ENCODE data around the gene RTN4IP1.
A peak's percentile ranks its signal among the peaks of the same experiment; 100 is the strongest.
"Not testable (repeated sequence)": the region's sequence is repeated elsewhere in the genome, so short reads cannot be mapped to it uniquely, and the experiment has no call there.

The RTN4IP1 gene

GRCh38 chr6:106628658-106629102, 618 bp downstream of the RTN4IP1 start:
- no peak for DNase-seq (ENCODE audit: low read depth)

DNA sequence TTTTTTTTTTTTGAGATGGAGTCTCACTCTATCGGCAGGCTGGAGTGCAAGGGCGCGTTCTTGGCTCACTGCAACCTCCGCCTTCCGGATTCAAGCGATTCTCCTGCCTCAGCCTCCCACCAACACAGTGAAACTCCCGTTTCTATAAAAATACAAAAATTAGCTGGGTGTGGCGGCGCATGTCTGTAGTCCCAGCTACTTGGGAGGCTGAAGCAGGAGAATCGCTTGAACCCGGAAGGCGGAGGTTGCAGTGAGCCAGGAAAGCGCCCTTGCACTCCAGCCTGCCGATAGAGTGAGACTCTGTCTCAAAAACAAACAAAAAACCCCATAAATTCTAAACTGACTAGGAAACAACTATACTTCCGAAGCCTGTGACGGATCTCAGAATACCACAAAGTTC, 1.5 kb downstream of the RTN4IP1 start:
- DNase-seq (ENCODE audit: low read depth): not testable (repeated sequence)

GRCh38 chr6:106626485-106626884, 2.8 kb downstream of the RTN4IP1 start:
- no peak for DNase-seq (ENCODE audit: low read depth)

GRCh38 chr6:106623039-106623438, 6.3 kb downstream of the RTN4IP1 start:
- no peak for DNase-seq (ENCODE audit: low read depth)

- DNase-seq (ENCODE audit: low read depth): no peak
Measured at GRCh38 chr6:106622412-106622811, 6.9 kb downstream of the RTN4IP1 start.

DNA sequence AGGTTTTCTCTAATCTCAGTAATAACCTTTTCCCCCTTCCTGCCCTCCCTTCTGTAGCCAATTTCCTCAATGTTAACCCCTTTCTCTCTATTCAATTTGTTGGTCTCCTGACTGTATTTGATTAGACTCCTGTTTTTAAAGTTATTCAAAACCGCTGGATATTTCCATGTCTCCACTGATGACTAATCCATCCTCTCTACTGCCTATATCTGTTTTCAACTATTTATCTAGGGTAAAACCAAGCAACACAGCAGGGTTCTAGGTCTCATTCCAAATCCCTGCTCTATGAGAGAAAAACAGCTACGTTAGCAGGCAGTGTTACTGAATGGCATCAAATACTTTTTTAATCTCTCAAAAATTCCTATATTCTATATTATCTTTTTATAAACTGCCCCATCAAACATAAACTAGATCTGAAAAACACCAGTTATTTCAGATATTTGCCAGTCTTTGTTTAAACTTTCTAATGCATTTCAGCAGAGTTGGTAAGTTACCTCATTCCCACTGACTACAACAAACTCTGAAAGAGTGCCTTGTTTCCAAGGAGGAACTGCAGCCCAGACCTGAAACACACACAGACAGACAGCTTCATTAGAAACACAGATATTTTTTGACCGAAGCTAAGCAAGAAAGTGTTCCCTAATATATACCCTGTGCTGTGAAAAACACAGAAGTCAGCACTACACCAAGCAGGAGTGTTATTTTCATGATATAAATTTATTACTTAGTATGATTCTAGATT, 8.2 kb downstream of the RTN4IP1 start:
- no peak for DNase-seq (ENCODE audit: low read depth)

GRCh38 chr6:106619223-106619622, 10.1 kb downstream of the RTN4IP1 start:
- DNase-seq (ENCODE audit: low read depth): no peak

- no peak for DNase-seq (ENCODE audit: low read depth)
Measured at GRCh38 chr6:106618324-106618723, 11.0 kb downstream of the RTN4IP1 start.

- no peak for DNase-seq (ENCODE audit: low read depth)
Measured at GRCh38 chr6:106617857-106618256, 11.4 kb downstream of the RTN4IP1 start.

- no peak for DNase-seq (ENCODE audit: low read depth)
Measured at GRCh38 chr6:106617302-106617701, 12.0 kb downstream of the RTN4IP1 start.

DNA sequence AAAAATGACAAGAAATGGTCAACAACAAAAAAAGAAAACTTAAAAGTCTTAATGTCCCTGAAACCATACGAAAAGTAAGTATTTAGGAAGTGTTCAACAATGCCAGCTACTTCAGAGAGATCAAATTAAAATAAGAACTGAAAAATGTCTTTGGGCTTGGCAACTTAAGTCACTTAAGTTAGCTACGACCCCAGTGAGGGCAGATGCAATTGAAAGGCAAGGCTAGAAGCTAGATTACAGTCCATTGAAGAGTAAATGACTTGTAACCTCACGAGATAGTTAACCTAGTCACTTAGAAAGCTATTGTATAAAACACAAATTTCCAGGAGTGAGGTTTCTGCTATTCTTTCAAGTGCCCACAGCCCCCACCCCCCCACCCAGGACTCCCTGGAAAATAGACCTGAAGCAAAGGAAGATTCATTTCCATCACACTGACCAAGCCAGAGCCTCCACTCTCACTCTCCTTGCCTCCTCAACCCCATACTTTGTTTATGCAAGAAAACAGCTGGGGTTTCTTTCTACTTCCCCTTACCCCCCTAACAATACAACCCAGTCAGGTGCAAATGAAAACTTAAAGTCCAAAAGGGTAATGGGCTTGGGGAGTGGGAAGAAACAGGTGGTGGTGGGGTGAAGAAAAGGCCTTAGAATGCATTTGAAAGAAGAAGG, 14.6 kb downstream of the RTN4IP1 start:
- no peak for DNase-seq (ENCODE audit: low read depth)

DNA sequence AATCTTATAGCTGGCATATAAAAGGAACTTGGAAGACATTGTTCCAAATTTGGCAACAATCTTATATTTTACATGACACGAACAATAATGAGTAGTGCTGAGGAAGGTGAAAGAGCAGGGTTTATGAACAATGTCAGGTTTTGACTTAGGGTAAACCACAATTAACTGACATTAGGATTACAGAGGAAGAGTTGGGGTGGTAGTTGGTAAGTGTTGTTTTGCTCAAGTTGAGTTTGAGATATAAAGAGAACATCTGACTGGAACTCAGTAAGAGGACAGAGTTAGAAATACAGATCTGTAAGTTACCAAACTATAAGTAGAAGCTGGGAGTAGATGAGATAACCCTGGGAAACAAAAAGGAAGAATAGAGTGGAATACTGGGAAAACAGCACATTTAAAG, 15.1 kb downstream of the RTN4IP1 start:
- no peak for DNase-seq (ENCODE audit: low read depth)

- no peak for DNase-seq (ENCODE audit: low read depth)
Measured at GRCh38 chr6:106613590-106613989, 15.7 kb downstream of the RTN4IP1 start.

- no peak for DNase-seq (ENCODE audit: low read depth)
Measured at GRCh38 chr6:106612671-106613416, 16.5 kb downstream of the RTN4IP1 start.

GRCh38 chr6:106611030-106611429, 18.3 kb downstream of the RTN4IP1 start:
- no peak for DNase-seq (ENCODE audit: low read depth)

DNA sequence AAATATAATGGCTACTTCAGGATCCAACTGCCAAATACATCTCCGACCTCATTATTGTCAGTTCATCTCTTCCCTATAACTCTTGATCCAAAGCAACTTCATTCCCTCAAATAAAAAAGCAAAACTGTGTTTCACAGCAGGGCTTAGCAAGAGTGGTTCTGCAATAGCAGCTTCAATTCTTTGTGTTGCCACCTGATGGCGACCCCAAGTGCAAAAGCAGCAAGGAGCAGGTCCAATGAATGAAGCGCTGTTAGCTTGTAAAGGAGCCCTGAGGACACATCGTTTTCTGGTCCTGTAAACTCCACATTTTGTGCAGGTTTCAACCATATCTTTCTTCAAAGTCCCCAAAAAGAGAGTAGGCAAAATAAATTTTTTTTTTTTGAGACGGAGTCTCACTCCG, 19.6 kb downstream of the RTN4IP1 start:
- no peak for DNase-seq (ENCODE audit: low read depth)

GRCh38 chr6:106608080-106608668, 21.1 kb downstream of the RTN4IP1 start:
- no peak for DNase-seq (ENCODE audit: low read depth)

- DNase-seq (ENCODE audit: low read depth): no peak
Measured at GRCh38 chr6:106600329-106600728, 29.0 kb downstream of the RTN4IP1 start.

DNA sequence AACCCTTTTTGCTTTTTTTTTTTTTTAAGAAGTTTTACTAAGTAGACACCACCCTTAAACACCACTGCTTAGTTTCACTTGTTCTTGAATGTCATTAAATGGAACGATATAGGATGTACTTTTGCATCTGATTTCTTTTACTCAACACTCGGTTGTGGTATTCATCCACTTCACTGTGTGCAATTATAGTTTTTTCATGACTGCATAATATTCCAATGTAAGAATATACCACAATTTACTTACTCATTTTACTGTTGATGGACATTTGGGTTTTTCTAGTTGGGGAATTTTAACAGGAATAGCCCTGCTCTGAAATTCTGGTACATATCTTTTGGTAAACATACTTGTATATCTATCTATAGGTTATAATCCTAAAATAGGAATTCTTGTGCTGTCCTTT, 29.9 kb downstream of the RTN4IP1 start:
- DNase-seq (ENCODE audit: low read depth): no peak

- peak; percentile 82 for DNase-seq (ENCODE audit: low read depth)
Measured at GRCh38 chr6:106591111-106591825, 38.0 kb downstream of the RTN4IP1 start.

GRCh38 chr6:106588937-106589336, 40.4 kb downstream of the RTN4IP1 start:
- not testable (repeated sequence) for DNase-seq (ENCODE audit: low read depth)
